ENCODE results near the gene ATG14.

Gene ATG14

DNA sequence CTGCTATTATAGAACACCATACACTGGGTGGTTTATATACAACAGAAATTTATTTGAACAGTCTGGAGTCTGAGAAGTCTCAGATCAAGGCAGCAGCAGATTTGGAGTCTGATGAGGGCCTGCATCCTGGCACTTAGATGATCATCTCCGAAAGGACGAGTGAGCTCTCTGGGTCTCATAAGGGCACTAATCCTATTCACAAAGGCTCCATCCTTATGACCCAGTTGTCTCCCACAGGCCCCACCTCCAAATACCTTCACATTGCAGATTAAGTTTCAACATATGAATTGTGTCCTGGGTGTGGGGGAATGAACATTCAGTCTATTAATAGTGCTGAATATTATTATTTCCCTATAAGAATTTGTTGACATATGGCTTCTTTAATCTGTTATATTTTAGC, 86.8 kb downstream of the ATG14 start:
- no peak for DNase-seq (ENCODE audit: low spot score)
- TF ChIP-seq, protein P1, sequence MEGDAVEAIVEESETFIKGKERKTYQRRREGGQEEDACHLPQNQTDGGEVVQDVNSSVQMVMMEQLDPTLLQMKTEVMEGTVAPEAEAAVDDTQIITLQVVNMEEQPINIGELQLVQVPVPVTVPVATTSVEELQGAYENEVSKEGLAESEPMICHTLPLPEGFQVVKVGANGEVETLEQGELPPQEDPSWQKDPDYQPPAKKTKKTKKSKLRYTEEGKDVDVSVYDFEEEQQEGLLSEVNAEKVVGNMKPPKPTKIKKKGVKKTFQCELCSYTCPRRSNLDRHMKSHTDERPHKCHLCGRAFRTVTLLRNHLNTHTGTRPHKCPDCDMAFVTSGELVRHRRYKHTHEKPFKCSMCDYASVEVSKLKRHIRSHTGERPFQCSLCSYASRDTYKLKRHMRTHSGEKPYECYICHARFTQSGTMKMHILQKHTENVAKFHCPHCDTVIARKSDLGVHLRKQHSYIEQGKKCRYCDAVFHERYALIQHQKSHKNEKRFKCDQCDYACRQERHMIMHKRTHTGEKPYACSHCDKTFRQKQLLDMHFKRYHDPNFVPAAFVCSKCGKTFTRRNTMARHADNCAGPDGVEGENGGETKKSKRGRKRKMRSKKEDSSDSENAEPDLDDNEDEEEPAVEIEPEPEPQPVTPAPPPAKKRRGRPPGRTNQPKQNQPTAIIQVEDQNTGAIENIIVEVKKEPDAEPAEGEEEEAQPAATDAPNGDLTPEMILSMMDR (IDR thresholded peaks at IDR 0.05; ENCODE audit: extremely low read depth, insufficient read depth, missing control alignments), result no peak
- in situ Hi-C loops (cut with MboI; ENCODE audit: low pct_unique_long_range_greater_than_20kb, low sequenced_read_pairs, unreplicated experiment), result no loop called here

DNA sequence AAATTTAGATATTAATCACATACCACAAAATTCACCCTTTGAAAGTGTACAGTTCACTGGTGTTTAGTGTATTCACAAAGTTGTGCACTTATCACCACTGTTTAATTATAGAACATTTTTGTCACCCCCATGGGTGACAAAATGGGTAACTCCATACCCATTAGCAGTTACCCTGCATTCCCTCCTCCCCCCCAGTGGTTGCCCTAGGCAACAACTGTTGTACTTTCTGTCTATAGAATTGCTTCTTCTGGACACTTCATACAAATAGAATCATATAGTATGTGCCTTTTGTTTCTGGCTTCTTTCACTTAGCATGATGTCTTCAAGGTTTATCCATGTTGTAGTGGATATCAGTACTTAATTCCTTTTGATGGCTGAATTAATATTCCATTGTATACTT, 87.7 kb downstream of the ATG14 start:
- no peak for DNase-seq (ENCODE audit: low spot score)
- in situ Hi-C loops (cut with MboI; ENCODE audit: low pct_unique_long_range_greater_than_20kb, low sequenced_read_pairs, unreplicated experiment), result no loop called here
- TF ChIP-seq, protein P1 (IDR thresholded peaks at IDR 0.05; ENCODE audit: extremely low read depth, insufficient read depth, missing control alignments), result no peak

DNA sequence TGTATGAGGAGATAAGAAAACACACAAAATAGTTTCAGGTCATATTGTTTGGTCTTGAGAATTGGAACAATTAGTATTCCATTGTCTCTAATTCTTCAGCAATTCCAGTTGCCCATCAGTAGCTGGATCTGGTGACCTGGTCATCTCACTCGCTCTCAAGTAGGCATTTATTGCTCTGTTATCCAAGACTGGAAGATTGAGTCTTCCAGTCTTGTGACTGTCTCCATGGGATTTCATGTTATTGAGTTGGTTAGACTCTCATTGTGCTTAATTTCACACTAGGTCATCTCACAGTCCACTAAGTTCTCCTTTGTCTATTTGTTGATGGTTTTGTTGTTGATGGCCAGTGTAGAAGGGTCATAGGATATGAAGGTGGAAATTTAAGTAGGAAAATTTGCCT, 92.9 kb downstream of the ATG14 start:
- TF ChIP-seq, protein P1 (IDR thresholded peaks at IDR 0.05; ENCODE audit: extremely low read depth, insufficient read depth, missing control alignments), result no peak
- DNase-seq (ENCODE audit: low spot score), result no peak
- in situ Hi-C loops (cut with MboI; ENCODE audit: low pct_unique_long_range_greater_than_20kb, low sequenced_read_pairs, unreplicated experiment), result no loop called here

DNA sequence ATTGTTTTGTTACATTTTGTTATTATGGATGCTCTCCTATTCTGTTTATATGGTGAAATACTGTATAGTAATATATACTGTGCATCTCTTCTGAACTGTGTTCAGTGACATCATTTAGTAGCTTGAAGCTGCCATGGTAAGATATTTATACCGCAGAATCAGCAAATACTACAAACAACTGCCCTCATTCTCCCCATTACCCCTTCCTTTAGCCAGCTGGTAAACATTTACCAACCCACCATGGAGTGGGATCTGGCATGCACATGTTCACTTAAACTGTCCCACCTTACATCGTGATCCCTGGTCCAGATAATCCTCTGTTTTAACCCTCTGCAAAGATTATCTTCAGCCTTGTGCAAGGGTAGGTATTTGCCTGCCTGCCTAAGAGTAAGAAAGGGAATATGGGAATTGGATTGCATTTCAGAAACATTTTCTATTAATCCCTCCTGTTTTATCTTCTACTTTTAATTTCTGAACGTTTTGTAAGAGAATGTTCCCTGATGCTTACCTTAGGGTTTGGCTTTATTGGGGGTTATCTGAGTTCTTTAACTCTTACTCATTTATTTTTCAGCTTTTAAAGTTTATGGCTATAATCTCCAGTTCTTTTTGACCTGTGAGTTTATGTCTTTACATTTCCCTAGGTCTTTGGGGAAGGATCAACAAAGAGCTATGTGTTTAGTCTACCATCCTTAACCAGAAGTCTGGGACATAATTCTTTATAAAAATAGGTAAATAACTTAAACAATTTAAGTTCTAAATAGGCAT, 93.9 kb downstream of the ATG14 start:
- in situ Hi-C loops (cut with MboI; ENCODE audit: low pct_unique_long_range_greater_than_20kb, low sequenced_read_pairs, unreplicated experiment), result no loop called here
- no peak for DNase-seq (ENCODE audit: low spot score)
- TF ChIP-seq, protein P1 (IDR thresholded peaks at IDR 0.05; ENCODE audit: extremely low read depth, insufficient read depth, missing control alignments), result no peak

DNA sequence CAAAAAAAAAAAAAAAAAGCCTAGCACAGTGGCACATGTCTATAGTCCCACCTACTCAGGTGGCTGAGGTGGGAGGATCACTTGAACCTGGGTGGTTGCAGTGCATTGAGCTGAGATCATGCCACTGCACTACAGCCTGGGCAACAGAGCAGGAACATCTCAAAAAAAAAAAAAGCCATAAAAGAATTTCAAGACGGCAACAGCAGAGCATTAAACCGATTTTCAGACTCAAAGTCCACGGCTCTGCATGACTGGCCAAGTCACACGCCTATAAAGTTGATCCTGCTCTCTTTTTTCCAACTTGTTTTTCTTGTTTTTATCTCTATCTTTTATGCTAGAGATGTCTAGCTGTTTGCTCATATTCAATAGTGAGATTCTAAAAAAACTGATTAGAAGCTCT, 95.1 kb downstream of the ATG14 start:
- TF ChIP-seq, protein P1 (IDR thresholded peaks at IDR 0.05; ENCODE audit: extremely low read depth, insufficient read depth, missing control alignments), result no peak
- DNase-seq (ENCODE audit: low spot score), result no peak
- in situ Hi-C loops (cut with MboI; ENCODE audit: low pct_unique_long_range_greater_than_20kb, low sequenced_read_pairs, unreplicated experiment), result no loop called here
